Right renal pelvis (tissue), 4 donors: ENCODE results near the gene NDUFB8. TPM values are rescaled to one million over a fixed set of nuclear protein-coding genes. Genes with fewer than 3 reads are reported as not detected.

Experiments used
- DNase-seq, 4 donors: peaks; one replicate each; pipeline ENCODE4 v3.0.0-alpha.2; 2013; ENCODE audit warnings: low read depth in 4 of 4, low spot score in 3 of 4, missing footprints in 1 of 4
- polyA plus RNA-seq, 4 donors: library from polyadenylated mRNA; unstranded; fragments of 120-200 nt; gene quantifications; one replicate each; pipeline ENCODE4 v1.2.1, GENCODE V29; 2013; ENCODE audit not compliant: insufficient read length in 4 of 4

NDUFB8 gene
- polyA plus RNA-seq, 4 donors = 165 to 201 (median 169) TPM

DNA sequence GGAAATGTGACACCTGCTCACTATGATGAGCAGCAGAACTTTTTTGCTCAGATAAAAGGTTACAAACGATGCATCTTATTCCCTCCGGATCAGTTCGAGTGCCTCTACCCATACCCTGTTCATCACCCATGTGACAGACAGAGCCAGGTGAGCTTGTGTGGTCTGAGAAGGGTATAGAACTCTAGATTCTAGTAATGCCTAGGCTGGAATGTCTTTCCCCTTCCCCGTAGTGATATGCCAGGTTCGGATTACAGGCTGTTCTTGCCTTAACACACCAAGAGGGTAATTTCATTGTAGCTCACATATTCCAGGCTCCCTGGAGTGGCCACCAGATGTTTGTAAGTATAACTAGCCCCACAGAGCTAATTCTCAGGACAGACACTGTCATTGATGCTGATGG is 15.3 kb upstream of the NDUFB8 start:
- DNase-seq = no peak

GRCh38 chr10:100537475-100537874 is 7.8 kb upstream of the NDUFB8 start:
- no peak for DNase-seq

GRCh38 chr10:100535715-100536353 is 6.2 kb upstream of the NDUFB8 start, which contains the start of gene HIF1AN:
Gene HIF1AN (plus strand): TSS chr10:100535943. CDS start chr10:100535959, 16 bp downstream.
- peak; percentile 78 to 93 (median 89) for DNase-seq

- DNase-seq = no peak
These were observed 5.7 kb upstream of the NDUFB8 start for GRCh38 chr10:100535338-100535714.

DNA sequence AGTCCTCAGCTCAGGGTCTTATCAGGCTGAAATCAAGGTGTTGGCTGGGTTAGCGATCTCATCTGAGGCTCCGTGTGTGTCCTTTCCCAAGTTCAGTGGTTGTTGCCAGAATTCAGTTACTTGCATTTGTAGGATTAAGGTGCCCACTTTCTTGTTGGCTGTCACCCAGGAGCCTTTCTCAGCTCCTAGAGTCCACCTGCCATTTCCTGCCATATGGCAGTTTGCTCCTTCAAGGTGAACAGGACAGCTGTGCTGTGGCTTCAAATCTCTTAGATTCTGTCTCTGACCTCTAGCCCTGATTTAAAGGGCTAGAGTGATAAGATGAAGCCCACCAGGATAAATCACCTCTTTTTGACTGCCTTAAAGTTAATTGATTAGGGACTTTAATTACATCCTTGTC is 5.1 kb upstream of the NDUFB8 start:
- DNase-seq = no peak

GRCh38 chr10:100531761-100532160 is 2.1 kb upstream of the NDUFB8 start:
- DNase-seq = no peak

DNA sequence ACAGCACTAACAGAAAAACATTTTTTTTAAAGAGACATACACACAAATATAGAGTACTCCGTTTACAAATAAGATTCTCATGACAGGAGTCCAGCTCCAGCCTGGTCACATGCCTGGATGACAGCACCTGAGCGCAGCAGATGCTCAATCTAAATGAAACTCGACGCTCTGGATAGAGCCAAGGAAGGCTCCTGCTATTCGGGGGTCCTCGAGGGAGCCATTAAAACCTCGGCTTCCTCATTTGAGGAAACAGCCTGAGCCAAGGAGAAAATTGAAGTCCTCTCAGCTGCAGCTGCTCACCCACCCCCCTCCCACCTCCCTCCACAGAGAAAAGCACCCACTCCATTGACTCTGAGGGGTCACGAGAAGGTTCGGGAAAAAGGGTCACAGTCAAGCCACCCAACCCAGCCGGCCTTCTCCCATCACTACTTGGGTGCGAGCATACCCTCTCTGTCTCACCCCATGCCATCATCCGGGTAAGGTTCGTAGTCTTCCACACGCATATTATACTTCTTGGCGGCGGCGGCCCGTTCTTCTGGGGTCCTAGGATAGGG is 673 bp downstream of the NDUFB8 start:
- peak in 1 of 4 donors; percentile 8 for DNase-seq

- DNase-seq = no peak
These were observed 1.4 kb downstream of the NDUFB8 start for GRCh38 chr10:100528123-100528886.

GRCh38 chr10:100524638-100525037 is 5.0 kb downstream of the NDUFB8 start:
- no peak for DNase-seq

DNA sequence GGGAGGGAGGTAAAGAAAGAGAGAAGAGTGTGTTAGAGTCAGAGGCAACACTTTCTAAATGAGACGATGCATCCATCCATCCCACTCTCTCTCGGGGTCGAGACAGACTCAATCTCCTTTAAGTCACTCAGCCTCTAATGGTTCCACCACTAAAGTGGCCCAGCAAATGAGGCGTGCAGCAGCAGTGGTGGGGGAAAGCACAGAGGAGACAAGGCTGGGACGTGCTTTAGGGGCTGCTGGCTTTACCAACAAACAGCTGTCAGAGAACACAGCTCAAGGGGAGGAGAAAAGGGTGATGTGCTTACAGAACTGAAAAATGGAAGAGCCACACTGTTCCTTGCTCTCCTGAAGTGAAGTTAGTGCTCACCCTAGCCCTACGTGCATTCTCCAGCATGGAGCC is 5.5 kb downstream of the NDUFB8 start:
- DNase-seq = no peak

DNA sequence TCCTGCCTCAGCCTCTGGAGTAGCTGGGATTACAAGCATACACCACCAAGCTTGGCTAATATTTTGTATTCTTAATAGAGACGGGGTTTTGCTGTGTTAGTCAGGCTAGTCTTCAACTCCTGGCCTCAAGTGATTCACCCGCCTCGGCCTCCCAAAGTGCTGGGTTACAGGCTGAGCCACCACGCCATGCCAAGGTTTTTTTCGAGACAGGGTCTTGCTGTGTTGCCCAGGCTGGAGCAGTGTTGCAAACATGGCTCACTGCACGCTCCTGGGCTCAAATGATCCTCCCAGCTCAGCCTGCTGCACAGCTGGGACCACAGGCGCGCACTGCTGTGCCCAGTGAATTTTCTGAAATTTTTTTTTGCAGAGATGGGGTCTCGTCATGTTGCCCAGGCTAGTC is 6.7 kb downstream of the NDUFB8 start:
- no peak for DNase-seq

- DNase-seq = no peak
These were observed 7.4 kb downstream of the NDUFB8 start for GRCh38 chr10:100522107-100522801.

- no peak for DNase-seq
These were observed 8.9 kb downstream of the NDUFB8 start for GRCh38 chr10:100520811-100521210.

GRCh38 chr10:100519311-100520051 is 10.2 kb downstream of the NDUFB8 start, which contains the start of gene SEC31B:
Gene SEC31B (minus strand): TSS chr10:100519861. CDS start chr10:100516952, 2,909 bp downstream.
- DNase-seq = peak in 1 of 4 donors; percentile 32

DNA sequence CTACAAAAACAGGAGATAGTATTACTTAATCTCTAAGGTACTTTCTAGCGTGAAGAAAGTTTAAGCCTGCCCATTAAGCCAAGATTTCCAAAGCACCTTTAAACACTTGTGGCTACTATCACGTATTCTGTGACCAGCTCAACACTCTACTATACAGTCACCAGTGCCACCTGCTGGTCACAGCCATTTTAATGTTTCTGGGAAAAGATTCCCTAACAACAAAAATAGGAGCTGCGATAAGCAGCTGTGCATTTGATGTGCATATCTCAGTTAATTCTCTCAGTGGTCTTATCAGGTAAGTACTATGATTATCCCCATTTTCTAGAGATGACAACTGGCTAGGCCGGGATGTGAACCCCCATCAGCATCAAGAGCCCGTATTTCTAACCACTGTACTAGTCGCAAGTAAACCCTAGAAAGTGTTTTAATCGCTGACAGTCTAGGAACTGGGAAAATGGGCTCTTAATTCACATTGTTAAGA is 10.9 kb downstream of the NDUFB8 start:
- DNase-seq = peak in 2 of 4 donors; percentile 53 to 65

GRCh38 chr10:100516847-100517246 is 12.8 kb downstream of the NDUFB8 start:
- no peak for DNase-seq

DNA sequence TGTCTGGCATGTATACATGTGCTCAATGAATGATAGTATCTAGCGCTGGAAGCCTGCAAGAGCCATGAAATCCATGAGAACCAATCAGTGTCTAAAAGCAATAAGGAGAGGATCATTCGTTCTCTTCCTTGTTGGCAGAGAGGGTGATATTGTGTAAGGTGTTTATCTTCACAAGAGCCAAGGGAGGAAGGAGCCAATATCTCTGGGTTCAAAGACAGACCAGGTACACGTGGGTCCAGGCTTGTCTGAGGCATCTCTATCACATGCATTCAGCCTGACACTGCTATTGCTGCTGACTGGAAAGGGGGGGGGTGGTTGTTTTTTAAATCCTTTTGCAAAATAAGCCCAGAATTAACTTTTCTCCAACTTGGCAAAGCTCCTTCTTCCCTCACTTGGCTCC is 14.1 kb downstream of the NDUFB8 start:
- DNase-seq = no peak

DNA sequence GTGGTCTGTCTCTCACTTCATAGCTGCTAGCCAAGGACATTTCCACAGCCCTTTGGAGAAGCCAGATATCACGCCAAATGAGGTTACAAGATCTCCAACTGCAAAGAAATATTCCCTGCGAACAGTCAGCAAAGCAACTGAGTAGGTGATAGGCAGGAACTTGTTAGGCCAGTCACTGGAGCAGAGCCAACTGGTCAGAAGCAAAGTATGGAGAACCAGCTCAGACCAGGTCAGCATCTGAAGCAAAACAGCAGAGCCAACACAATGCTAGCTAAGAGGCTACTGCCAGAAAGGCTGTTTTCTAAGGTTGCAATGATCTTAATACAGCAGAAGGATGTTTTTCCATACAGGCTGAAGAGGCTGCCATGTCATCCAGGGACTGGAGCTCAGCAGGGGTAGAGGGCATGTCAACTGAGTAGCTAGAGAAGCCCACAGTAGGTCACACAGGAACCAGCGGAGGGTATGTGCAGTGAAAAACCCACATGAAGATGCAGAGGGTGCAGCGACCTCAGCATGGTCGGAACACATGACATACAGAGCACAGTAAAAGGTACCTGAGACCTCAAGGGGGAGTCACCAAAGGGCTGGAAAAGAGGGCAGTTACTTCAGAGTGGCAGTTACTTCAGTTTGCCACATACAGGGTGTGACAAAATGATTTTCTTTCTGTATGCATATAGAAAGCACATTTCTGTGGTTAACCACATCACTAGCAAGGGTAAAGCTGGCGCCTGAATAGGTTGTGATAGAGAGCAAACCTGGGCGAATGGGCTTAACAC is 18.9 kb downstream of the NDUFB8 start:
- no peak for DNase-seq

- no peak for DNase-seq
These were observed 20.3 kb downstream of the NDUFB8 start for GRCh38 chr10:100509241-100509840.
